Esophagus mucosa (tissue), 1 donor: ENCODE measurements around the gene TBCEL. TPM values are rescaled to one million over a fixed set of nuclear protein-coding genes. Genes with fewer than 3 reads are reported as not detected.
A peak's percentile ranks its signal among the peaks of the same experiment; 100 is the strongest.
"Not testable (repeated sequence)": the region's sequence is repeated elsewhere in the genome, so short reads cannot be mapped to it uniquely, and the experiment has no call there.

ENCODE experiments used
- ATAC-seq: fragments of 200-7000 bp; cut with Tn5 transposase; one replicate; pipeline ENCODE4 v1.9.1; 2020
- total RNA-seq: library from RNA; stranded (reverse); gene quantifications from one replicate; pipeline ENCODE4 v1.2.4, GENCODE V29; 2023
- donor health status: DM: yes; HTN: yes; CAD: no.

TBCEL gene, protein sequence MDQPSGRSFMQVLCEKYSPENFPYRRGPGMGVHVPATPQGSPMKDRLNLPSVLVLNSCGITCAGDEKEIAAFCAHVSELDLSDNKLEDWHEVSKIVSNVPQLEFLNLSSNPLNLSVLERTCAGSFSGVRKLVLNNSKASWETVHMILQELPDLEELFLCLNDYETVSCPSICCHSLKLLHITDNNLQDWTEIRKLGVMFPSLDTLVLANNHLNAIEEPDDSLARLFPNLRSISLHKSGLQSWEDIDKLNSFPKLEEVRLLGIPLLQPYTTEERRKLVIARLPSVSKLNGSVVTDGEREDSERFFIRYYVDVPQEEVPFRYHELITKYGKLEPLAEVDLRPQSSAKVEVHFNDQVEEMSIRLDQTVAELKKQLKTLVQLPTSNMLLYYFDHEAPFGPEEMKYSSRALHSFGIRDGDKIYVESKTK
- 5.9 TPM for total RNA-seq

DNA sequence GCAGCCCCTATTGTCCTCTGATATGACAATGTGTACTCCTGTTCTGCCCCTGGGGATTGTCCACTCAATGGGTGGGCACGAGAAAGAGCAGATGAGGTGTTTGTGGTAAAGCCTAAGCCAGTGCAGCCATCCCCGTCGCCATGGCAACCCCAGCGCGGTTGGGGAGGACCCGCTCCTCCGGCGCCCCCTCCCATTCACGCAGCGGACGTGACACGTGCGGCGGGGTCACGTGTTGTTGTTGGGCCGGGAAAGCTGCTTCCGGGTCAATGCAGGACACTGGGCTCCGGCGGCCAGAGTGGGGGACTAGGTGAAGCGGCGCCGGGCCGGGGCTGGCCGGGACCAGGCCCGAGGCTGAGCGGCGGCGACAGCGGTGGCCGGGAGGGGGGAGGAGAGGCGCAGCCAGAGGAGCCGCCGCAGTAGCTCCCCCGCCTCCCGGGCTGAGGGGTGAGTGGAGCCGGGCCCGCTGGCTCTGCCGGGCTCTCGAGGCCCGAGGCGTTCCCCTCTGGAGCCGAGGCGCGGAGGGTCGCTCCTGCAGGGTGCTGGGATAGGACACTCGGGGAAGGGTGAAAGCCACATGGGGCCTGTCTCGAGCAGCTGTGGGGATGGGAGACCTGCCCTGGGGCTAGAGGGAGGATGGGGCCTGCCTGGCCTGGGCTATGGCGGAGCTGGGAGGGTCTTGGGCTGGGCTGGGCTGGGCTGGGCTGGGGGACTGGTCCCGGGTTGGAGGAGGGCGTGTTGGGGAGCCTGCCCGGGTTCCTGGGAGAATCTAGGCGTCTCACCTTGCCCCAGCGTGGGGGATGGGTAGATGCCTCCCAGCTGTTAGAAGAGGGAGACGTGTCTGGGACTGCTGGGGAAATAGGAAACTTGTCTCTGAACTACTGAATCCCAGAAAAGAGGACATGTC is at the start of gene TBCEL:
Gene TBCEL (plus strand): TSS at position 255 of the 904 bp plus-strand sequence. CDS start 21,589 bp downstream, outside the sequence.
- peak; percentile 78 for ATAC-seq

DNA sequence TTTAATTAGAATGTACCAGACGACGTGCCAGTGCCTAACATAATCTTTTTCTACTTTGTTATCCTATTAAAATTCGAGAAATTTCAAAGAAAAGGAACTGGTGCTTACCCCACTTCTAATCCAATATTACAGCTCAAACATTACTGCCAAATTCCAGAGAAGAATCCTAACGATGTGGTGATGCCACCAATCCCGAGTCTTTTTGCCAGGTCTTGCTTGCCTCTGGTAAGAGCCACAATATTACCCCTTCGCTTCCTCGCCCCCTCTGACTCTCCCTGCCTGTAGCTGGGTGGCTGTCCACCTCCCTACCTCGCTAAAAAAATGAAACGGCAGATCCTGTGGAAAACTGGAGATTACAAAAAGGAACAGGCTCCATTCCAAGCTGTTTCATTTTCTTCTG is 49.4 kb upstream of the TBCEL start:
- no peak for ATAC-seq

DNA sequence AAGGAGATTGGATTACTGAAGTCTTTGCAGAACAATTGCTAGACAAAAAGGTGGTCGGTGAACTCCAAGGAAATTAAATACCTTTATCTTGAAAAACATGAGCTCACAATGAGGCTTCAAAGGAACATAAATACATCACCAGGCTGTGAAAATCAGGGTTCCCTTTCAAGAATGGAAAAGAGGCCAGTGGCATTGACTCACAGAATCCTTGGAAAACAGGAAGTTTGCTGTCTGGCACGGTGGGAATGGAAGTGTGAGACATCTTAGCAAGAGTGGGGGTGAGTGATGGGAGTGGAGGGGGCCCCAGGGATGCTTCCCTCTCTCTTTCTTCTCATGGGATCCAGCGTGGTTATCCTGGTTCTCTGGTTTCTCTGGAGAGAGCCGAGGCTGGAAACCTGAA is 48.9 kb upstream of the TBCEL start:
- ATAC-seq: no peak

DNA sequence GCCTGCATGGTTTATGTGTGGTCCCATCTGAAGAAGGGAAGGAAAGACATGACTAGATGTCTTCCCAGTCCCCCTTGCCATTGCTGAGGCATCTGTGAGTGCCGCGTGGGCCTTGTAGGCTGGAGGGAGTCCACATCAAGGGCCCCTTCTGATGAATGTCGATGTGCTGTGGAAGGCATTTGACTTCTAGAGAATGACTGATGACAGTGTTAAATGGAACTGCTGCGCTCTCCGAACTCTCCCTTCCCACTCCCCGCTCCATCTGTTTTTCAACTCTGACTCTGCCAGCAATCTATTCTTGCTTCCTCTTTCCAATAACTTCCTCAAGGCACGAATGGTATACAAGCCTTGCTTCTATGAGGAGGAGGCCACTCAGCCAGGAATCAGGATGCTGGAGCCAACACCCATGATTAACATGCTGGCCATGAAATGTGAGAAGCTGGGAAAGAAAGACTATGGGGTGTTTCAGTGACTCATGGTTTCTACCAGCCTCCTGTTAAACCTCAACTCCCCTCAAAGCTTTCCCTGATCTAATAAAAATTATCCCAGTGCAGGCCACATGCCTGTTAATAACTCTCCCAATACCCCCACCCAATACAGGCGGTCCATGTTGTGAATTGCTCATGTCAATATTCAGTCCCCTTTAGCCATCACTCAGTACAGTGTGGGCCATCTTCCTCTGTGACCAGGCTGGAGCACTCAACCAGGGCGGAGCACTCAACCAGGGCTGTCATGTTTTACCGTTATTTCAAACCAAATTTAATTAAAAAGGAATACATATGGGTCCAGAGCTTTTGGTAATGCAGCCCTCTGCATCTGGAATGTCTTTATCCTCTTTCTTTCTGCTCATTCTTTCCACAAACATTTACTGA is 46.4 kb upstream of the TBCEL start:
- no peak for ATAC-seq

DNA sequence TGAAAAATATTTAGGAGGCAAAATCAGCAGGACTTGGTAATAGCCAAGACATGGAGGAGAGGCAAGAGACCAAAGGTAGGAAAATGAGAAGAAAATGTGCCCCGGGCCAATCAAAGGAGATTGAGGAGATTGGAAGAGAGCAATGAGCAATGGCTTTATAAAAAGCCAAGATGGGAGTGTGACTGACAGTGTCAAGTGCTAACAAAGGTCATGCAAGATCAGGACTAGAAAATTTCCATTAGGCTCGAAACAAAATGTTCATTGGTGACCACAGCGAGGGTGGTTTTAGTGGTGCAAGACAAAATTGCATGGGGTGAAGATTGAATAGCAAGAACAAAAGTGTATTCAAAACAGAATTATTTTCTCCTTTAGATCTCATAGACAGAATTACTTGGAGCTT is 45.2 kb upstream of the TBCEL start:
- ATAC-seq: no peak

DNA sequence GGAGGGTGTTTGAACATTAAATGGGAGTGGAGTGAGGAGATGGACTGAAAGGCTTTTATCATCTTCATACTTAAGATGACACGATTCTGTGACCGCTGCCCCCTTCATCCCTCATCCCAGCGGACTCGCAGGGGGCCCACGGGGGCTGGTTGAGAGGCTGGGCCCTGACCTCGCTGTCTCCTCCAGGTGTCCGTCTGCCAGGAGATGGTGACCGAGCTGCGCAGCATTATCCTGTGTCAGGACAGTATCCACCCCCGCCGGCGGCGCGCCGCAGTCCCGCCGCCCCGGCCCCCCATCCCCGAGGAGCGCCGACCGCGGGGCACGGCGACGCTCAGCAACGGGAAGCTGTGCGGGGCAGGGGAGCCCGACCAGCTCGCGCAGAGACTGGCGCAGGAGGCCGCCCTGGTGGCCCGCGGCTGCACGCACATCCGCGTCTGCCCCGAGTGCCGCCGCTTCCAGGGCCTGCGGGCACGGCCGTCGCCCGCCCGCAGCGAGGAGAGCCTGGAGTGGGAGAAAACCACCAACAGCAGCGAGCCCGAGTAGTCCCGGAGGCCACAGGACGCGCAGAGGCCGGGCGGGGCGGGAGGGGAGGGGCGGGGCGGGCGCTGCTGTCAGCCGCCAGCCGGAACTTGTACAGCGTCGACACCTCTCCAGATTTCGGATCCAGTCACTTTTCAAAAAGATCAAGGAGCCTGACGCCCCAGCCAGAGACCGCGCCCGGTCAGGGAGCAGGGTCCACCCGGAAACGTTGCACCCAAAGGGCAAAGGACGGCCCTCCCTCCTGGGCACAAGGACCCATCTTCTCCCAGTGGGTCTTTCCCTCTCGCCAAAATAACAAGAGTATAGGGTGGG is 38.0 kb upstream of the TBCEL start:
- peak; percentile 83 for ATAC-seq

DNA sequence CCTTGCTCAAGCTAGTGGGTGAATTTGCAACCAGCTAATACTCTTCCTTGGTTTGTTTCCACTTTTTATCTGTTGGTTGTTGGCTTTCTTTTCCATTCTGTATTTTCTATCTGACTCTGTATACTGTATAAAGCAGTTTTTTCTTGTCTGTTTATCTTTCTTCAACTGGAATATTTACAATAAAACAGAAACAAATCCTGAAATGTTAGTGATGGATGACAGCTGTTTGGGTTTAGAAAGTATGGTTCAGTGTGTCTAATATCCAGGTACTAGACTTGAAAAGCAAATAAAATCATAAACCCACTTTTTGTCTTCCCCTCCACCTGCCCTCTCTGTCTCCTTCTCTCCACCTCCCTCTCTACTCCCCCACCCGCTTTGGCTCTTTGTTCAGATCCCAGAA is 35.3 kb upstream of the TBCEL start:
- ATAC-seq: no peak

DNA sequence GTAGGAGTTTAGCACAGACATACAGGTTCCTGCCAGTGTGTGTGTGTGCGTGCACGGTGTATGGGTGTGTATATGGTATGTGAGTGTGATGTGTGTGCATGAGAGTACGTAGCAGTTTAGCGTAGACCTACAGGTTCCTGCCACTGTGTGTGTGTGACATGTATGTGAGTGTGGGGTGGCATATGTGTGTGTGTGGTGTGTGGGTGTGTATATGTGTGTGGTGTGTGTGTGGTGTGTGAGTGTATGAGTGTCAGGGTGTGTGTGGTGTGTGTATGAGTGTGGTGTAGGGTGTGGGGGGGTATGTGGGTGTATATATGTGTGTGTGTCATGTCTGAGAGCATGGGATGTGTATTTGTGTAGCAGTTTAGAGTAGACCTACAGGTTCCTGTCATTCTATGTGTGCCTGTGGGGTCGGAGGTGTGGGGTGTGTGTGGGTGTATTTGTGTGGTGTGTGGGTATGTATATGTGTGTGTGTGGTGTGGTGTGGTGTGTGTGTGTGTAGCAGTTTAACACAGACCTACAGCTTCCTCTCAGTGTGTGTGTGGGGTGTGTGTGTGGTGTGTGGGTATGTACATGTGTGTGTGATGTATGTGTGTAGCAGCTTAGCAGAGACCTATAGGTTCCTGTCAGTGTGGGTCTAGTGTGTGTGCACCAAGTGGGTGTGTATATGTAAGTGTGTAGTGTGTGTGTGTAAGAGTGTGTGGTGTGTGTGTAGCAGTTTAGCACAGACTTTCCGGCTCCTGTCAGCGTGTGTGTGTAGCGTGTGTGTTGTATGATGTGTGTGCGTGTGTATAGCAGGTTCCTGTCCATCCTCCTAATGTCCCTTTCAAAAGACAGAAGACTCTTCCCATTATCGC is 31.8 kb upstream of the TBCEL start:
- peak; percentile 17 for ATAC-seq

DNA sequence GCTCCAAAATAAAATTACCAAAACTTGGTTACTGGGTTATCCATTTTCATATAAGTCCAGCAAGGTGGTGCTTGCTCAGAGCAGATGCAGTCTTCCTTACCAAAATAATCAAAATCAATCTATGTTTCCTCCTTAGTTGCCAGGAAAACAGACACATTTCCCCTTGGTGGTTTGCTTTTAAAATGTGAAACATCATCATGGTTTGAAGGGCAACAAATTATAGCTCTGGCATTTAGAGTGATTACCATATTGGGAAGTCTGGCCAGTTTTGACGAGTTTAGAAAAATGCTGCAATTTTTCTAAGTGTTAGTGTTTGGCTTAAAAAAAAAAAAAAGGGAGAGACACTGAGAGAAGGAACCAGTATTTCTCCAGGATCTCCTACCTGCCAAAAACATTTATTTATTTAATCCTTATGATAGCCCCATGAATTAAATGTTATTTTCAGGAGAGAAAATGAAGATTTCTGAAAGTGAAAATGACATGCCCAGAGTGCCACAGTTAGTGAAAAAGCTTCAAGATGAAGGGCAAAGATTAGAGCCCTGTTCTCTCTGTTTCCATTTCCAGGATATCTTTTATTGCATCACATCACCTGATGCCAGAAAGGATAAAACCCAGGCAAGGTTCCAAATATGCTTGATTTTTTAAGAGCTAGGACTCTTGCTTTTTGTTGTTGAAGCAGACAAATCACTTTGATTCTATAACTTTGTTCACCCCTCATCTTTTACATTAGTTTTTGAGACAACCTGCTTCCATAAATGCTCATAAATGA is 29.6 kb upstream of the TBCEL start:
- no peak for ATAC-seq

DNA sequence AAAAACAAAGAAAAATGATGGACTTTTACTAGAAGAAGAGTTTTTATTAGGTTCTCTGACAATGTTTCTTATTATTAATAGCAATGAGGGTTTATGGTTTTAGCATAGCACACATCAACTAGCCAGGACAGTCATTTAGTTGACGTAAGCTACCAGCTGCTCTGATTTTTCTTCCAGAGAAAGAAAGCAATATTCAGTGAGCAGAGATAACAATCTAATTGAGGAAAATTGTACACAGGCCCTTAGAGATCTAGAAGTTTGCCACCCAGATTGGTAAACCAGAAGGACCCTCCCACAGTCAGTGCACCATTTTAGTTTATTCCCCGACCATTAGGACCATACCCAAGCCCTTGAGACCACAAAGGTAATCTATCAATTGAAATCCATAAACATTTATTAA is 28.7 kb upstream of the TBCEL start:
- no peak for ATAC-seq

DNA sequence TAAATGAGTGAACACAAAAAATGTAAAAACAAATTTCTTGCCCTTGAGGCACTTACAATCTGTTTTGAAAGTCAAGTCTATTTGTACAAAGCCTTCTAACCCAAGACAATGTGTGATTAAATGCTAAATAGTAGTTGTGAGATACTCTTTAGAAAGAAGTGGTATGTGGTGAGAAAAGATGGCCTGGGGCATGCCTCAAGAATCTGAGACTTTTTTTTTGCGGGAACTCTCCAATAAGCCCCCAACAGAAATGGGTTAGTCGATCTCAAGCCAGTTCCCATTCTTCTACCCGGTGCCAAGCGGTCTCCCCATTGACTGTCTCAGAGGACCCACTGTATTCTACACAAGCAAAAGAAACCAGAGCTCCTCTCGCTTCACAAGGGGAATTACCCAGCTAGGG is 26.9 kb upstream of the TBCEL start:
- no peak for ATAC-seq

DNA sequence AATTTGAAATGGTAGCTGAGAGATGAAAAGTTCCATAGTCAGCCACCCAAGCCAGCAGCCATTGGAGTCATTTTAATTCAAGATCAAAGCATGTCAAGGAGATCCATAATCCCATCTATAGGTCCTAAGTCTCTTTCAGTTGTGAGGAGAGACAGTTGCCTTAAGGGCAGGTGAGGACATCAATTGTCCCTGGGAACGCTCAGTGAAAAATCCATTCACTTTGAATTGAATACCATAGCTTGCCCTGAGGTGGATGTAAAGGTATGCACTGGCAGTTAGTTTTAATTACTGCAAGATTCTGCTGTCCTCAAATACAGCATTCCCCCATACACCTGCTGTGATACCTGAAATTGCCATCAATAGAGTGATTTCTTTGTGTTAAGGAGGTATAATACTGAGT is 25.3 kb upstream of the TBCEL start:
- ATAC-seq: no peak

DNA sequence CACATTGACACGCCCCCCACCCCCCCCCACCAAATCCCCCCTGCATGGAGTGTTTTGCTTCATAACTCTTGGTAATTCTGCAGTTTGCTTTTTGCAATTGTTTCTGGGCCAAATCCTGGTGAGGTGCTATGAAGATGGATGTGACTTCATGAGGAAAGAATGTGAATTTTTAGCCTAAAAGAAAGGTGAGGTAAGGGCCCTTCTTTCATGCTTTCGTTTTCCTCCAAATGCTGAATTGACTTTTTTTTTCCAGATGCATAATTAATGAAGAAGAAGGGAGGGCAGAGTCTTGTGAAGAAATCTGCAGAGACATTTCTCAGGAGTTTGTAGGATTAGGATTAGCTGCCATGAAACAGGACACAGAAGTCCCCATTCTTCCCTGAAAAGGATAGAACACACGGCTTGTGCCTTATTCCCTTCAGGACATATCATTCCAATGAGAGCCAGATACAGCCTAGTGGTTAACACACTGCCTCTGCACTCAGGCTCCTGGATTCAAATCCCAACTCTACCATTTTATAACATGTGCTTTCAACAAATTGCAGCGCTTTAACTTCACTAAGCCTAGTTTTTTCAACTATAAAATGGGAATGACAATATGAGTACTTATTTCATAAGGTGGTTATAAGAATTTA is 19.6 kb upstream of the TBCEL start:
- no peak for ATAC-seq

DNA sequence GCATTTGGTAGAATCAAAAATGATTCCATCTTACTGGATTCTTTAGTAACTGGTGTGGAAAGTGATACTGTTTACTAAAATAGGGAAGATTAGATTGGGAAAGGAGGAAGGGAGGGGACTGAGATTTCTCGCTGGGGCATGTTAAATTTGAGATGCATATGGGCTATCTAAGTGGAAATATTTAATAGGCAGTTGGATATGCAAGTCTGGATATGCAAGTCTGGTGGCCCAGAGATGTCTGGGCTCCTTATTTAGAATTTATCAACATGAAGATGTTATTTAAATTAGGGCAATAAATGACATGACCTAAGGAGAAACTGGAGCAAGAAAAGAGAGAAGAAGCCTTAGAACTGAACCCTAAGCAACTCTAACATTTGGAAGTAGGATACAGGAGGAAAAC is 17.0 kb upstream of the TBCEL start:
- ATAC-seq: no peak

DNA sequence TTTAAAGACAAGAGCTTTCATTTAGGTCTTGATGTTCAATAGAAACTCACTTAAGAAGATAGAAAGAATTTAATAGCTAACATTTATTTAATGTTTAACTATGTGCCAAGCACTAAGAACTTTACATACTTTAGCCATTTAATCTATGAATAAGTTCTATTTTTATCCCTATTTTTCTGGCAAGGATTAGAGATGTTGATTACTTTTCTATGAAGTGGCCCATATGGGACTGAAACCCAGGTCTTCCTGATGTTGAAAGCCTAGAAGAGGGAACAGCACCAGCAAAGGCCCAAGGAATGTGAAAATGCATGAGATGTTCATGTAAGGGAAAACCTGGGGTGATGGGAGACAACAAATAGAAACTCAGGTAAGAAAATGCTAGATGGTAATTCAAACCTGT is 15.4 kb upstream of the TBCEL start:
- no peak for ATAC-seq

DNA sequence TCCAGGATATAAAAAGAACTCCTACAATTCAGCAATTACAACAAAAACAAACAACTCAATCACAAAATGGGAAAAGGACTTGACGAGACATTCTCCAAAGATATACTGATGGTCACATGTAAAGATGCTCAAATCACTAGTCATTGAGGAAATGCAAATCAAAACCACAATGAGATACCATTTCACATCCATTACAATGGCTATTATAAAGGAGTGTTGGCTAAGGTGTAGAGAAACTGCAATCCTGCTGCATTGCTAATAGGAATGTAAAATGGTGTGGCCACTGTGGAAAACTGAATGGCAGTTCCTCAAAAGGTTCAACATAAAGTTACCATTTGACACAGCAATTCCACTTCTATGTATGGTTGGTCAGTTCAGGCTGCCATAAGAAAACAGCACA is 11.8 kb upstream of the TBCEL start:
- ATAC-seq: peak; percentile 55

DNA sequence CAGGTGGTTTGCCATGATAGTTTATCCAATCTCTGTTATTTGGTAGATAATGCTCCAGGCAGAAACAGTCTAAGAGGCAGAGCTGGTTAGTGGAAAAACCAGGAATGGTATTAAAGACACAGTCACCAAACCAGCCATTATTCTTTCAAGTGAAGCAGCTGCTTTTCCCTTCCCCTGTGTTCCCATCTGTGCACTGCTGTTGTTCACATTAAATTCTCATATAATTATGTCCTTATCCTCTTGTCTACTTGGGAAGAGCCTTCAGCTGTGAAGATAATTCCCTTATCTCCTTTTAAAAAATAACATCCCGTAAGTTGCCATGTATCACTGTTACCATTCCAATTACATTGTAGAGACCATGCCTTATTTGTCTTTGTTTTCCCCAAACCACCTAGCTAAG is 5.2 kb upstream of the TBCEL start:
- no peak for ATAC-seq

DNA sequence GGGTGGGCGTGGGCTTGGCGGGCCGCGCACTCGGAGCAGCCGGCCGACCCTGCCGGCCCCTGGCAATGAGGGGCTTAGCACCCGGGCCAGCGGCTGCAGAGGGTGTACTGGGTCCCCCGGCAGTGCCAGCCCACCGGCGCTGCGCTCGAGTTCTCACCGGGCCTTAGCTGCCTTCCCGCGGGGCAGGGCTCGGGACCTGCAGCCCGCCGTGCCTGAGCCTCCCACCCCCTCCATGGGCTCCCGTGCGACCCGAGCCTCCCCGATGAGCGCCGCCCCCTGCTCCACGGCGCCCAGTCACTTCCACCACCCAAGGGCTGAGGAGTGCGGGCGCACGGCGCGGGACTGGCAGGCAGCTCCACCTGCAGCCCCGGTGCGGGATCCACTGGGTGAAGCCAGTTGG is 2.2 kb upstream of the TBCEL start:
- ATAC-seq: not testable (repeated sequence)

DNA sequence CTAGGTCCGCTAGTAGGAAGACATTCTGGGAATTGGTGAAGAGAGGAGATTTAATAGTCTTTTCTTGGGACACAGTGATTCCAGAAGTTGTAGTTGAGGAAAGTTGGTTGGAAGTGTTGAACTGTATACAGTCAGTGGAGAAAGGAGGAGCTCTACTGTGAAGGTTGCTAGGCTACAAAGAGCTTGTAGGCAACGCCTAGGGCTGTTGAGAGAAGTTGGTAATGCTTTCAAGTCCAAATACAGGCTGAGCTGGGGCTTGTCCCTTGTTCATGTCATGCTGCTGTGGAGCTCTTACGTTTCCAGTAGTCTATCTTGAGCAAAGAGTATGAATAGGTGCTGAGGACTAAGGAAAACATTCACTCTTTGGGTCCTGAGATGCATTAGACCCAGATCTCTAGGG is 1.1 kb downstream of the TBCEL start:
- peak; percentile 89 for ATAC-seq
